ENCODE data around the gene S100B.

Gene S100B

GRCh38 chr21:46551636-46552241 lies 53.1 kb downstream of the S100B start:
- no peak for DNase-seq (ENCODE audit: low read depth)
- no peak for TF ChIP-seq CTCF (IDR thresholded peaks at IDR 0.05; ENCODE audit: low read length, missing control alignments)
- no peak overlapping the region for H3K4me3 ChIP-seq (replicated peaks; ENCODE audit: low read depth, low read length)

GRCh38 chr21:46550116-46550941 lies 54.6 kb downstream of the S100B start:
- no peak for TF ChIP-seq CTCF (IDR thresholded peaks at IDR 0.05; ENCODE audit: low read length, missing control alignments)
- no peak for DNase-seq (ENCODE audit: low read depth)
- no peak overlapping the region for H3K4me3 ChIP-seq (replicated peaks; ENCODE audit: low read depth, low read length)

GRCh38 chr21:46549650-46550049 lies 55.2 kb downstream of the S100B start:
- no peak for DNase-seq (ENCODE audit: low read depth)
- no peak overlapping the region for H3K4me3 ChIP-seq (replicated peaks; ENCODE audit: low read depth, low read length)
- no peak for TF ChIP-seq CTCF (IDR thresholded peaks at IDR 0.05; ENCODE audit: low read length, missing control alignments)

All from fibroblast of pulmonary artery (primary cell).